SK-N-MC (cell line): ENCODE results near the gene SIN3A.
A peak's percentile ranks its signal among the peaks of the same experiment; 100 is the strongest.
"Not testable (repeated sequence)": the region's sequence is repeated elsewhere in the genome, so short reads cannot be mapped to it uniquely, and the experiment has no call there.

ENCODE experiments used
- DNase-seq: peaks from one replicate; pipeline ENCODE4 v3.0.0-alpha.2; 2011; ENCODE audit warnings: low read depth, low spot score
- H3K27ac ChIP-seq: fragments of 200-600 bp; sonication (generic); 2 replicates; pipeline ENCODE4 v1.5.1; 2016; ENCODE audit warnings: mixed run types
- H3K36me3 ChIP-seq: fragments of 200-600 bp; sonication (generic); 2 replicates; pipeline ENCODE4 v1.6.1; 2017; ENCODE audit warnings: antibody characterized with exemption, low read length, mixed read lengths; ENCODE audit not compliant: insufficient read depth
- H3K4me3 ChIP-seq: fragments of 200-600 bp; sonication (generic); 2 replicates; pipeline ENCODE4 v1.5.1; 2016
- H3K9ac ChIP-seq: fragments of 200-600 bp; sonication (generic); 2 replicates; pipeline ENCODE4 v1.8.0; 2017; ENCODE audit warnings: mixed run types, mixed read lengths; ENCODE audit not compliant: insufficient read length
- H3K9me3 ChIP-seq: fragments of 200-600 bp; sonication (generic); 2 replicates; pipeline ENCODE4 v1.6.1; 2017; ENCODE audit warnings: low read depth, mild to moderate bottlenecking, antibody characterized with exemption, low read length, moderate library complexity, mixed read lengths
- EZH2 ChIP-seq: fragments of 200-600 bp; sonication (generic); IDR thresholded peaks from one replicate; pipeline ENCODE4 v1.6.1; 2017; ENCODE audit warnings: antibody characterized with exemption
- FOXP2 ChIP-seq: optimal IDR thresholded peaks from 2 replicates; pipeline ENCODE3; 2011; ENCODE audit warnings: mild to moderate bottlenecking, moderate library complexity; ENCODE audit not compliant: insufficient read depth; ENCODE audit errors: extremely low read length, control extremely low read depth
- POLR2AphosphoS5 ChIP-seq: IDR thresholded peaks from 2 replicates; pipeline ENCODE4 v1.6.1; 2012; ENCODE audit warnings: mild to moderate bottlenecking, low read depth, low read length, borderline replicate concordance

Gene SIN3A

DNA sequence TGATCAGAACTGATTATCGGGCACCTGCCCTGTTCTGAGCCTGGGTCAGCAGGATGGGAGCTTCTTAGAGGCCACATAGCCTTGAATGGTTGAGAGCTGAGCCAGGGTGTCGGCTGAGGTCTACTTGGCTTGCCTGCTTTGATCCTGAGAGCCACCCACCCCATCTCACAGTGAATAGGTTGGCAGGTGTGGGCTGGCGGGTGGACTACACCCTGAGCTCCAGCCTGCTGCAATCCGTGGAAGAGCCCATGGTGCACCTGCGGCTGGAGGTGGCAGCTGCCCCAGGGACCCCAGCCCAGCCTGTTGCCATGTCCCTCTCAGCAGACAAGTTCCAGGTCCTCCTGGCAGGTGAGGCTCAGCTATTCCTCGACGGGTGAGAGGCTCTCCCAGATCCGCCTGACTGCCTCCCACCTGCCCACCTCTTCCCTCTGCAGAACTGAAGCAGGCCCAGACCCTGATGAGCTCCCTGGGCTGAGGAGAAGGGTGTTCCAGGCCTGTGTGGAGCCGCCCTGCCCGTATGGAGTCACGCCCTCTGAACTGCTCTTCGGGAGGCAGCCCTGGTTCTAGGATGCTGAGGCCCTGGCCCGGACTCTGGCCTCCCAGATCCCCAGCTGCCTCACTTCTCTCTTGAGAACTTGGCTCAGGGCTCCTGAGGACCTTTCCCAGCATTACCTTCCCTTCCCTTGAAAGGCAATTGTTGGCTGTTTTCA, 111.8 kb downstream of the SIN3A start:
- peaks cover 10% of the 10 kb centered on the region; the same call in 1 of the 2 replicates for H3K36me3 ChIP-seq
- no peaks in the 10 kb centered on the region for H3K9me3 ChIP-seq
- DNase-seq, result no peak
- TF ChIP-seq POLR2AphosphoS5, result no peak
- no peak for TF ChIP-seq FOXP2
- TF ChIP-seq EZH2, result no peak
- no peak overlapping the region for H3K27ac ChIP-seq
- no peak overlapping the region for H3K4me3 ChIP-seq
- no peak overlapping the region for H3K9ac ChIP-seq

DNA sequence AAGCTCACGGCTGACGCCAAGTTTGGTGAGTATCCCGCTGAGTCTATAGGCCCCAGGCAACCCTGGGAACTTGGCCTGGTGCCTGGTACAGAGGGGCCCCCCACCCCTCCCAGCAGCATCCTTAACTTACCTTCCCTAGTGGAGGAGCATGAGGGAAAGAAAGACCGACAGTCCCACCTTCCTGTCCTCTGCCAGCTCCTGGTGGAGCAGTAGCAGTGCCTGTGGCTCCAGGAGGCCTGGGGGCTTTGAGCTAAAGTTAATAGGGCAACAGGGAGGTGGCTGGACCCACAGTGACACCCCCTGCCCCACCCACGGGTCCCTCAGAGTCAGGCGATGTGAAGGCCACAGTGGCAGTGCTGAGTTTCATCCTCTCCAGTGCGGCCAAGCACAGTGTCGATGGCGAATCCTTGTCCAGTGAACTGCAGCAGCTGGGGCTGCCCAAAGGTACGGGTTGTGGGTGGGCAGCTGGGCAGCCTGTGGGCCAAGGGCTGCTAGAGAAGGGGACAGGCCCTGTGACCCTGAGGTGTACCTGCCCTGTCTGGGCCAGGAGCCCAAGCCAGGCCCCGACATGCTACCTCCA, 112.7 kb downstream of the SIN3A start:
- peaks cover 10% of the 10 kb centered on the region; the same call in 1 of the 2 replicates for H3K36me3 ChIP-seq
- no peak overlapping the region for H3K4me3 ChIP-seq
- H3K27ac ChIP-seq, result no peak overlapping the region
- TF ChIP-seq POLR2AphosphoS5, result no peak
- no peak for TF ChIP-seq EZH2
- TF ChIP-seq FOXP2, result no peak
- H3K9ac ChIP-seq, result no peak overlapping the region
- no peaks in the 10 kb centered on the region for H3K9me3 ChIP-seq
- DNase-seq, result no peak

DNA sequence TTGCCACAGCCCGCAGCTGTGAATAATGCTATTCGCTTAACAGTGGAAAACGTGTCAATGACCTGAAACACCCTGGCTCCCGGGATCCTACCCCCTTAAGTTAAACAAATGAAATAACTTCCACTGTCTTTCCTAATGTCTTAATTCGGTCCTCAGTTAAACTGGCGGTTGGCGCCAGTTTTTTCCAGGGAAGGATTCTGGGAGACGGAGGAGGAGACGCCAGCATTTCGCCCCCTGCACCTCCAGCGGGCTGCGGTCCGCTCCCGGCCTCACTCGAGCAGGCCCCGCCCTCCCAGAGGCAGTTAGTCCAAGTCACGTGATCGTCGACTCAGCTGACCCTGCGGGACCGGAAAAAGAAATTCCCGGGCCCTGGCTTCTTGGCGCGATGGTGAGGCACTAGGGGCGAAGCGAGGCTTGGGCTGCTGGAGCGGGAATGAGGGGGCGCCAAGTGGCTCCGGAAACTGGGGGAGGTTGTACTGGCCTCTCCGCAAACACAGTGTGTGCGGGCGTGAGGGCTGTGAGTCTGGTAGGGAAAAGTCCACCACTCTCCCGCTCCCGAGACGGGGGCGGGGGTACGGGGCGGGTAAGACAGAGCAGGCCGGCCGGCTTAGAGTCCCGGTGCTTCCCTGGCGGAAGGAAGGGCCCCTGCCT, 115.7 kb downstream of the SIN3A start, which contains the start of gene COMMD4:
TSS of gene COMMD4 (plus strand) at position 359 of the 651 bp plus-strand sequence. CDS start at position 386, 27 bp downstream.
- H3K36me3 ChIP-seq, result peaks cover 5% of the 10 kb centered on the region; the same call in 1 of the 2 replicates
- peak within 1 kb of the TSS; percentile 96 for H3K4me3 ChIP-seq
- peak within 1 kb of the TSS; percentile 74 for H3K27ac ChIP-seq
- TF ChIP-seq EZH2 (no peak), POLR2AphosphoS5 (peak; percentile 84)
- peak within 1 kb of the TSS; percentile 93 for H3K9ac ChIP-seq
- H3K9me3 ChIP-seq, result no peaks in the 10 kb centered on the region
- DNase-seq, result peak; percentile 75

DNA sequence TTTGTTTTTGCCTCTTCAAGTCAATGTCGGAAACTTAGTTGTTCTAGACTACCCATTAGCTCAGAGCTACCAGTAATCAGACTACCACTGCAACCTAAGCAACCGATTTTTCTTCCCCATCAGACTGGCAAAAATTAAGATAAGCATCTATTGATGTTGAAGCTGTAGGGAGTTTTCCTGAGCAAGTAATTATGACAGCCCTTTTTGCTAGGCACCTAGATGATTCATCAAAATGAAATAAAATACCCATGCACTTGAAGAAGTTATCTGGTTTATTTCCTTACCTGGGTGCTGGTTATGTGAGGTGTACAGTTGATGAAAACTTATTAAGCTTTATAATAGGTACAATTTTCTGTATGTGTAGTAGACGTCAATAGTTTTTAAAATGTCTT, 116.2 kb downstream of the SIN3A start:
- Histone ChIP-seq H3K4me3 (peak overlapping the region; percentile 96), H3K27ac (peak overlapping the region; percentile 74), H3K9me3 (no peaks in the 10 kb centered on the region), H3K9ac (peak overlapping the region; percentile 93), H3K36me3 (peaks cover 4% of the 10 kb centered on the region; the same call in 1 of the 2 replicates)
- TF ChIP-seq FOXP2, result no peak
- no peak for TF ChIP-seq EZH2
- TF ChIP-seq POLR2AphosphoS5, result no peak
- no peak for DNase-seq

DNA sequence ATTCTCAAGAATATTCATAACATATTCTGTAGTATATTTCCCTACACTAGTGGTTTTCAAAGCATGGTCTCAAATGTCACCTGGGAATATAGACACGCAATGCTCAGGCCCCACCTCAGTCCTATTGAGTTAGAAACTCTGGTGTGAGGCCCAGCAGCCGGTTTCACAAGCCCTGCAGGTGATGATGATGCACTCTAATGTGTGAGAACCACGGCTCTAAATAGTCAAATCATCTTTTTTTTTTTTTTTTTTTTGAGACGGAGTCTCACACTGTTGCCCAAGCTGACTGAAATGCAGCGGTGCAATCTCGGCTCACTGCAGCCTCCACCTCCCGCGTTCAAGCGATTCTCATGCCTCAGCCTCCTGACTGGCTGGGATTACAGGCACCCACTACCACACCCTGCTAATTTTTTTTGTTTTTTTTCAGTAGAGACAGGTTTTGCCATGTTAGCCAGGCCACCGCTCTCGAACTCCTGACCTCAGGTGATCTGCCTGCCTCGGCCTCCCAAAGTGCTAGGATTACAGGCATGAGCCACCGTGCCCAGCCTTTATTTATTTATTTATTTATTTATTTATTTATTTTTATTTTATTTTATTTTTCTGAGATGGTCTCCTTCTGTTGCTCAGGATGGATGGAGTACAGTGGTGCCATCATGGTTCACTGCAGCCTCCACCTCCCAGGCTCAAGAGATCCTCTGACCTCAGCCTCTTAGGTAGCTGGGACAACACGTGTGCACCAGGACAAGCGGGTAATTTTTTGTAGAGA, 117.7 kb downstream of the SIN3A start:
- H3K27ac ChIP-seq, H3K36me3 ChIP-seq: not testable (repeated sequence)

DNA sequence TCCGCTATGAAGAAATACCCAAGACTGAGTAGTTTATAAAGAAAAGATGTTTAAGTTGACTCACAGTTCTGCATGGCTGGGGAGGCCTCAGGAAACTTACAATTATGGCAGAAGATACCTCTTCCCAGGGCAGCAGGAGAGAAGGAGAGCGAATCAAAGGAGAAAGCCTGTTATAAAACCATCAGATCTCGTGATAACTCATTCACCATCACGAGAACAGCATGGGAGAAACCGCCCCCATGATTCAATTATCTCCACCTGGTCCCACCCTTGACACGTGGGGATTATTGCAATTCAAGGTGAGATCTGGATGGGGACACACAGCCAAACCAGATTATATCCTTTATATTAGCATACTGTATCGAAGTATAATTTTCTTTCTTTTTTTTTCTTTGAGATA, 119.4 kb downstream of the SIN3A start:
- not testable (repeated sequence) for DNase-seq, H3K4me3 ChIP-seq, H3K27ac ChIP-seq, H3K36me3 ChIP-seq, H3K9ac ChIP-seq, H3K9me3 ChIP-seq

More for the DNA sequence above, 117.7 kb downstream of the SIN3A start:
- not testable (repeated sequence) for H3K9ac ChIP-seq, H3K4me3 ChIP-seq, H3K9me3 ChIP-seq, DNase-seq

DNA sequence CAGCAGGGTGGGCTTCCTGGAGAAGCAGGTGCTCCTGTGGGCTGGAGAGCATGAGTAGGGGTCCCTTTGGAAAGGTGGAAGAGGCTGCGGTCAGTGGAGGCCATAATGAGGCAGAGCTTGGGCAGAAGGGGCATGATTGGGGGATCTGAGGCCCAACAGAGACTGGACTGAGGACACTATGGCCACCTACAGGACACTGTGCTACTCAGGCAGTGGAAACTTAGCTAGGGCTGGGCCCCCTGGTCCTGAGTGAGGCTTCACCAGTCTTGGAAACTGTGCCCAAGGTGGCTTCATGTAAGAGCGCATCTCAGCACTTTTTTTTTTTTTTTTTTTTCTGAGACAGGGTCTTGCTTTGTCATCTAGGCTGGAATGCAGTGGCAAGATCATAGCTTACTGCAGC, 121.9 kb downstream of the SIN3A start:
- Histone ChIP-seq H3K9me3 (no peaks in the 10 kb centered on the region), H3K27ac (no peak overlapping the region), H3K36me3 (no peaks in the 10 kb centered on the region), H3K9ac (no peak overlapping the region), H3K4me3 (no peak overlapping the region)
- no peak for DNase-seq
- TF ChIP-seq EZH2 (no peak), POLR2AphosphoS5 (no peak), FOXP2 (no peak)

DNA sequence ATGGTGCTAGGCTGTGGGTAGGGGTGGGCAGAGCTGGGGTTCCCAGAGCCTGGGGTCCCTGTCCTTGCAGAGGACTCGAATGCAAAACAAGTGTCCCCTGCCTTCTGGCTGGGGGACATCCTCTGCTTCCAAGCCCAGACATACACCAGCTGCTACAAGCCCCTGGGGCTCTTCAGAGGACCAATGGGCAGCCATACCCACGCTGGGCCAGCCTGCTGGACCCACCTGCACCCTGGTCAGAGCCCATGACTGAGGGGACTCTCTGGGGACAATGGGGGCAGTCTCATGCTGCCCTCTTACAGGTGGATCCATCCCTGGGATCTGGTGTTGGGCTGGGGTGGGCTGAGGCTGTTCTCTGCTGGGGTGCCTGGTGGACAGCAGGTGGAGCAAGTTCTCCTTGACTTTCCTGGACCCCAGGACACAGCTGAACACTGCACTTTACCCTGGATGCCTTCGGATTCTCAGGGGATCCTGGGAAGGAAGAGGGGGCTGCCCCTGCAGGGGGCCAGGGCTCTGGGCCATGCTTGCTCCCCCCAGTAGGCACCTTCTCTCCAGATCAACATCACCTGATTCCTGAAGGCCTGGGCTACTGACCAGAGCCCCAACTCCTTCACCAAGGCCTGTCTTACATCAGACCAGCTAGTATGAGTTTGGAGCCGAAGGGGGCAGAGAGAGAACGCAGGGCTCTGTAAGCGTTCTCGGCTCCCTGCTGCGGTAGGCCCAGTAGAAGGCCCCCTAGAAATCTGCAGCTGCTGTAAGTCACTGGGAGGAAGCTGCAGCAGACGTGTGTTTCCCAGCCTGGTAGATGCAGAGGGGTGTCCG, 122.8 kb downstream of the SIN3A start:
- Histone ChIP-seq H3K4me3 (no peak overlapping the region), H3K9me3 (no peaks in the 10 kb centered on the region), H3K9ac (no peak overlapping the region), H3K27ac (no peak overlapping the region), H3K36me3 (no peaks in the 10 kb centered on the region)
- DNase-seq, result no peak
- TF ChIP-seq POLR2AphosphoS5 (no peak), EZH2 (no peak), FOXP2 (no peak)
